NCI-H69 (cell line): ENCODE data around the gene AQP2.
"Not testable (repeated sequence)": the region's sequence is repeated elsewhere in the genome, so short reads cannot be mapped to it uniquely, and the experiment has no call there.

Source experiments
- DNase-seq: peaks from one replicate; lab custom pipeline; 2025; lab: John Stamatoyannopoulos, UW

AQP2 gene

DNA sequence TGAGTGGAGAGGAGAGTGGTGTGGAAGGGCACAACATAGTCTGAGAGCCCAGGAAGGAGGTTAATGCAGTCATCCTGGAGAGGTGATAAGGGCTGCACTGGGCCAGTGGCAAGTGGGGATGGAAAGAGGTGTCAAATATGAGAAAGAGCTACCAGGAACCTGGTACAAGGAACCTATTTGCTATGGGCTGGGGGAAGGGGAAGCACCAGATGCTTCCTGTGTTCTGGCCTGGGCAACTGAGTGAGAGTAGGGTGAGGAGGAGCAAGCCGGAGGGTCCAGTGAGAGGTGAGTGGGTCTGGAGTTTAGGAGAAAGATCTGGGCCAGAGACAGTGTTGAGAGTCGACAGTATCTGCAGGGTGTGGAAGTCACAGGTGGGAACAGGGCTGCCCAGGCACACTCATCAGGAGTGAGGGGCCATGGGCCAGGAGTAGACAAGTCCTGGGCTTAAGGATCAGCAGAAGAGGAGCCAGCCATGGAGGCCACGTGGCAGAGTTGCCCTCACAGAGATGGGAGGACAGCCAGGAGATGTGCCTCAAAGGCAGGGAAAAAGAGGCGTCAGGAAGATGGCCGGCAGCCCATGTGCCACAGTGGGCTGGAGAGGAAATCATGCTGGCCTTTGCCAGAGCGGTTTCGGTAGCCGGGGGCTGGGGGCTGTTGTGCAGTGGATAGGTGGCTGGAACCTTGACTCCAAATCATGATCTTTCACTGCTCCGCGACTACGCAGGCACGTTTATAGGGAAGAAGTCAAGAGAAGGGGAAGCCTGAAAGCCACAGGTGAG is 19.3 kb downstream of the AQP2 start:
- DNase-seq, result no peak

DNA sequence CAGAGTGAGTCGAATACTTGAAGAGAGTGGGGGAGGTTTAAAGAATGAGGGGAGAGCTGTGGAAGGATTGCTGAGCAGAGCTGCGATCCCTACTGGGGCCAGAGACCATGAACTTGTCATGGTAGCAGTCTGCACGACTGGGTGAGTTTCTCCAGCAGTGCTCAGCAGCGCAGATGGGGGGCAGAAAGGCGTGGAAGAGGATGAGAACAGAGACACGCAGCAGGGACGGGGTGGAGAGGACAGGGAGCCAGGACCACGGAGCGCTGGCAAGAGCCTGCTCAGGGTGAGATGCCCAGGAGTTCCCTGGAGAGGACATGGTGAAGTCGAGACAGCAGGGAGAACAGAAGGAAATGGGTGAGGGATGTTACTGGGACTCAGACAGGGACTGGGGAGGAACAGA is 20.1 kb downstream of the AQP2 start:
- peak; percentile 19 for DNase-seq

GRCh38 chr12:49971141-49971540 is 20.6 kb downstream of the AQP2 start:
- no peak for DNase-seq

DNA sequence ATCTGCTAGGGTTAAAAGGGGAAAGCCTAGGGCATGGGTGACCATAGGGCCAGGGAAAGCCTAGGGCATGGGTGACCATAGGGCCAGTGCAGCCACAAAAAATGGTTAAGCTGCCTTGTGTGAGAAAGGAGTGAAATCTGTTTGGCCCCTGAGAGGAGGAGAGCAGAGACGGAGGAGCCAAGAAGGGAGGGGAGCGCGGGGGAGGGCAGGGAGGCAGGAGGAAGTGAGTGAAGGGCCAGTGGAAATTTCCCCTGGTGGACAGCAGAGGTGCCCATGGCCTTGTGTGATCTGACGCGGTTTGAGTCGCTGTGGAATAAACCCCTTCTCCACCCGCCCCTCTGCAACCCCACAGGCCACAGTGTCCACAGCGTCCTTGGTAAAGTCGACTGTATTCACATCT is 21.6 kb downstream of the AQP2 start:
- DNase-seq, result no peak

GRCh38 chr12:49972641-49973360 is 22.3 kb downstream of the AQP2 start, which contains the start of gene AQP6:
TSS of gene AQP6 (plus strand) at chr12:49972947. CDS start at chr12:49973174, 227 bp downstream.
- no peak for DNase-seq

DNA sequence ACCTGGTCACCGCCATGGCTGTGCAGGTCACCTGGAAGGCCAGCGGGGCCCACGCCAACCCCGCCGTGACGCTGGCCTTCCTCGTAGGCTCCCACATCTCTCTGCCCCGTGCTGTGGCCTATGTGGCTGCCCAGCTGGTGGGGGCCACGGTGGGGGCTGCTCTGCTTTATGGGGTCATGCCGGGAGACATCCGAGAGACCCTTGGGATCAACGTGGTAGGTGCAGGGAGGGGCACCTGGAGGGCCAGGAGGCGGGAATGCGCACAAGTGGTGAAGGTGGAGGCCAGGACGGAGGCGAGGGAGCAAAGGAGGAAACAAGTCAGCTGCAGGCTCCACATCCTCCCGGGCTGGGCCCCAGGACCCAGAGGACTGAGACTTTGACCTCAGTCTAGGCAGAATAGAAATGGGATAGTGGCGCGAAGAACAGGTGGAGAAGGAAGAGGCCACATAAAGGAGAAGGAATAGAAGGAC is 22.9 kb downstream of the AQP2 start:
- no peak for DNase-seq

DNA sequence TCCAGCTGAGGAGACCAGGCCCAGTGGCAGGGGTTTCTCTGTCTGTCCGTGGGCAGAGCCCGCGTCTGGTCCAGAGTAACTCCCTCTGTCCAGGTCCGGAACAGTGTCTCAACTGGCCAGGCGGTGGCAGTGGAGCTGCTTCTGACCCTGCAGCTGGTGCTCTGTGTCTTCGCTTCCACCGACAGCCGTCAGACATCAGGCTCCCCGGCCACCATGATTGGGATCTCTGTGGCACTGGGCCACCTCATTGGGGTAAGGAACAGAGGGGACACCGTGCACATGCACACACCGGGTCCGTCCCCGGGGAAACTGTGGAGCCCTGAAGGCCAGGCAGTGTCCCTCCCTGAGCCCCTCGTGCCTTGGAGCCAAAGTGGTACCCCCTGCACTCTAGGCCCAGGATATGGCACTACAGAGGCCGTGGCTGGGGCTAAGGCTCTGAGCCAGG is 23.7 kb downstream of the AQP2 start:
- peak; percentile 43 for DNase-seq

DNA sequence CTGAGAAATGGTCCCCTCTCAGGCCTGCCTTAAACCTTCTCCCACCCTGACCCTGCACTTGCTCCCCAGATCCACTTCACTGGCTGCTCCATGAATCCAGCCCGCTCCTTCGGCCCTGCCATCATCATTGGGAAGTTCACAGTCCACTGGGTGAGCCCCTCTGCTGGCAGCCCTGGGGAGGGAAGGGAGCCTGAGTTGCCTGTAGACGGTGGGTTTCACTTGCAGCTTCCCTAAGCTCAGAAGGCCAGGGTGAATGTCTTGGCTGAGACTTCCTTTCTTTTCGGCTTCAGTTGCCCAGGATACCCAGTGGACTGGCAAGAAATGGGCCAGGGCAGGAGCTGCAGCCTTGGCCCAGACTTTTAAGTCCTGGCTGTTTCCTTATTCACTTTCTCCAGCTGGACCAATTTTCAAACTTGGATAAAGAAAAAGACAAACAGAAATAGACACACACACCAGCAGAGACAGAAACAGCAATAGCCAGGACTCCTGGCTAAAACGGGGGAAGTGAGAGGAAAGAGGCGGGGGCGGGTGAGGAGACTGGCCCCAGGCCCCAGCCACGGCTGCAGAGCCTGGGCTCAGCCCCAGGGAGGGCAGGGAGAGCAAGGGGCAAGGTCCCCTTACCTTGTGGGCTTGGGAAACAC is 24.3 kb downstream of the AQP2 start:
- DNase-seq, result no peak

DNA sequence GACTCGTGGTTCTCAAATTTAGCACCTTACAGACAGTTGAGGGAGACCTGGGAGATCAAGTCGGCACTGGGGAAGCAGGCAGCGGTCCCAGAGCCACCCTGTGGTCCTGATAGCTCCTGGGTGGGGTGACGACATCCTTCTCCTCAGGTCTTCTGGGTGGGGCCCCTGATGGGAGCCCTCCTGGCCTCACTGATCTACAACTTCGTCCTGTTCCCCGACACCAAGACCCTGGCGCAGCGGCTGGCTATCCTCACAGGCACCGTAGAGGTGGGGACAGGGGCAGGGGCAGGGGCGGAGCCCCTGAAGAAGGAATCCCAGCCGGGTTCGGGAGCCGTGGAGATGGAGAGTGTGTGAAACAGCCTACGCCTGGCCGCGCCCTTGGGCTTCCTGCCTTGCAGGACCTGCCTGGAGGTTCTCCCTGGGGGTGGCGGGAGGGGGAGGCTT is 24.8 kb downstream of the AQP2 start:
- DNase-seq, result no peak

DNA sequence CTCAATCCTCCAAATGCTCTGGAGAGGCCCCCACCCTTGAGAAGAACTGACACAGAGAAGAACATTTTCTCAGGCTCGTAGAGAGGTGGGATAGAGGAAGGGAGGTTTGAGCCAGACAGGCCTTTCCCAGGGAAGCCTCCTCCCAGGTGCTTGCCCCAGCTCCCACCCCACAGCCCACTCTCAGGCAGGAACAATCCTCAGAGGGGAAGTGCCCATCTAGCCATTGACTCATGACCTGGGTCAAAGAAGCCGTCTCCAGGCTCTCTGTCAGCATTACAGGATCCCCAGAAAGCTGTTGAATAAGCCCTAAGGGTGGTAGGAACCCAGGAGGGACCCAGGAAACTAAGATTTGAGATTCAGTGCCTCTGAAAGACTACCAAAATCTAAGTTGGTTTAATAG is 26.0 kb downstream of the AQP2 start:
- no peak for DNase-seq

- DNase-seq, result no peak
Observed at GRCh38 chr12:49978125-49978524, 27.6 kb downstream of the AQP2 start.

DNA sequence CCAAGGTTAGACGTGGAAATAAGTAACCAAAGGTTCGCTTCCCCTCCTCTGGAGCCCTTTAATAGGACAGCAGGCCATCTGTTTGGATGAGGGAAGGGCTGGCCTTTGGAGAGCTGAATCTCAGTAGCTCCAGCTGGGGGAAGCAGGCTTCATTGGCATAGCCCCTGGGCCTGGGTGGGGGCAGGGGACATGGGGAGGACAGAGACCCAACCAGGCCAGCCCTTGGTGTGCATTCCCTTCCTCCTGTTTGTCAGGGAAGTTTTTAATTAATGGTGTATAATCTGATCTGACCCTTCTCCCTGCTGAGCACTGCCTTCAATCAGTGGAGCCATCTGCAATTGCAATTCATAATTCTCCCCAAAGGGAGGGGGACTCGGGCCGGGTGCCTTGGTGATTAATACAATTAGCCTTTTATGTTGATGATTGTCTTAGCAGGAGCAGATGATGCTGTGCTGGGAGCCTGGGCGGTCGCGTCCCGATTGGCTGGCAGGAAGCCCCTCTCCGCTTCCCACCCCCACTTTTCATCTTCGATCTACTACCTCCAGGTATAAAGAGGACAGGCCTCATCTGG is 28.6 kb downstream of the AQP2 start:
- peak; percentile 97 for DNase-seq

GRCh38 chr12:49979791-49980190 is 29.3 kb downstream of the AQP2 start:
- DNase-seq, result peak; percentile 48

DNA sequence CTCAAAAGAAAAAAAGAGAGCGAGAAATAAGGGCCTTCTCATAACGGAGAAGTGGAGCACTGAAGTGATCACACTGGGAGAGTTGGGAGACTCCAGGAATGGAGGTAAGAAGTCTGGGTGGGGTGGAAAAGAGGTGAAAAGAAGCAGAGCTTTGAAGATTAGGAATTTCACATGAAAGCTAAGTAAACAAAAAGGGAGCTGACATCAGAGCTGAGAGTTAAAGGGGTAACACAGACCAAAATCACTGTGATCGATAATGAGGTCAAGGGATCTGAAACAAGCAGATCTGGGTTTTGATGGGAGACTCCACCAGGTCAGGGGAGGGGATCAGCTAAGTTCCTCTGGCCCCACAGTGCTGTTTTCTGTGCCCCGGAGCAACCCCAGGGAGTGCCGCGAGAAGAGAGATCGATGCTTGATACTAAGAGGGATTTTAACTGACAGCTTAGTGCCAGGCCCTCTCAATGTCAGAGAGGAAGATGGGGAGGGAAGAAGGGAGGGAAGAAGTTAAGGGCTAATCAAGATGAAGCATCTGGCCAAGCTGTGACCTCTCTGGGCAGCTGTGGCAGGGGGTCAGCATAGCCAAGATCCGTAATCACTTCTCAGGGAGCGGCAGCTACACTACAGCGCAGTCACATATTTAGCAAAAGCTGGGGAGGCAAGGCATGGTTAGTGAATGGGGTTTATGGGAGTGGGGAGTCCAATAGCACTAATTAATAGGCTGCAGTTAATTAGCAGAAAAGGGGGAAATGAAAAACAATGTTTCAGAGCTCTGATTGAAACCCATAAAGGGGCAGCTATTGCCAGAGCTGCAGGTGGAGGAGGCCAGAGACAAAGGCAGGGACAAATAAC is 30.2 kb downstream of the AQP2 start:
- no peak for DNase-seq

DNA sequence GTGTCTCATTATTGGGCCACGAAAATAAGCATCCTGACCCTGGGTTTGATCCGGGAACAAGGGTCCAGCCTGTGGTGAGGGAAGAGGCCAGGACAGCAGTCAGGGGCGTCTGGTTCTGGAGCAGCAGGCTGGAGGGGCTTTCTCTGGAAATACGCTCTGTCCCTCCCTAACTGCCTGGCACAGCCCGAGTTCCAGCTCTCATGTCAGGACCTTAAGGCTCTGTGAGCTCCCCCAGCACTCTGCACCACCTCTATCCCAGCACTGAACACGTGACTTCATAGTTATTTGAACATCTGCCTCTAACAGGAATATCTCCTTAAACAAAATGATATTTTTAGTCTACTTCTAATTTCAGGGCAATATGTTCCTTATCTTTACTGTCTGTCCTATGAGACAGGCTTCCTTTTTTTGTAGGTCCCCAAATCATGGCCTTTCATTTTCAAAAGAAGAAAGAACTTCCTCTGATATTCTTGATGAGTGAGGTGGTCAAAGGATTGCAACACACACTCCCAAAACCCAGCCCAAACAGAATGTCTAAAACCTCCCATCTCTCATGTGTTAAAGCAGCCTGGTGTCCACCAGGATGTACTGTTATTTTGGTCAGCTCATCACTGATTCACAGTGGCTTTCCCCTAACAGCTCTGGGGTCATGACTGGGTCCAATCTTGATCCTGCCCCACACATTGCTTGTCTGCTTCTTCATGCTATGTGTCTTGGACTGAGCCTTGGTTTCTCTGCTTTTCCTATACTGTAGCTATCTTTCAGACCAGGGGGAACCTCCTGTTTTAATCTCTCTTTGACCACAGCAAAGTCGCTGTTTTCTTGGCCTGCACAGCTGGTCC is 31.9 kb downstream of the AQP2 start:
- DNase-seq, result no peak

DNA sequence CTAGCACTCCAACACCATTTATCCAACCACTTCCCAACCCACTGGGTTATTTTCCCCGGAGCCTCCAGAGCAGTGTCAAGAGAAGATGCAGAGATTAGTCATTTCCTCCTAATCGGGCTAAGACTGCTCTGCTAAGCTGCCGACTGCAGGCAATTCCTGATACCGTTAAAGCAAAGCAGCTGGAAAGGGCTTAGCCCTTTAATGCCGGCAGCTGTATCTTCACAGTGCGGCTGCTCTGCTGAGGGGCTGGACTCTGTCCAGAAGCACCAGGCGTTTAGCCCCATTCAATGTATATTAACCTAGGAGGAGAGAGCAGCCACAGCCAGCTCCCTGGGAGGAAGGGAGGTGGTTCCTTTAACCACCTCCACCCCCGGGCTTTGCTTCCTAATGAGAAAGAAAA is 33.4 kb downstream of the AQP2 start:
- DNase-seq, result peak; percentile 90

- peak; percentile 62 for DNase-seq
Observed at GRCh38 chr12:49984476-49985359, 34.2 kb downstream of the AQP2 start.

GRCh38 chr12:49985981-49986380 is 35.4 kb downstream of the AQP2 start:
- peak; percentile 85 for DNase-seq

GRCh38 chr12:49986476-49986875 is 35.9 kb downstream of the AQP2 start:
- not testable (repeated sequence) for DNase-seq
